HCT116 (cell line): ENCODE data around the gene NFIX. TPM values are rescaled to one million over a fixed set of nuclear protein-coding genes. Genes with fewer than 3 reads are reported as not detected.

Source experiments
- ATAC-seq: fragments of 200-7000 bp; cut with Tn5 transposase; 2 replicates; pipeline ENCODE4 v1.9.1; 2020; ENCODE audit warnings: mild to moderate bottlenecking, moderate library complexity
- BruUV-seq: library from RNA; stranded (reverse); fragments of 400-500 nt; replicated peaks from 2 replicates; lab custom pipeline; 2021; lab: Mats Ljungman, UMichigan
- CTCF ChIA-PET: fragments of 300-600 bp; sonication (Branson Sonifier 250); formaldehyde crosslinking; loops from one replicate; lab custom pipeline; 2021; ENCODE audit warnings: antibody characterized with exemption; lab: Charles Lee
- POLR2A ChIA-PET: fragments of 300-600, 350-600 bp; sonication (Branson Sonifier 250); formaldehyde crosslinking; loops from one replicate; lab custom pipeline; 2021; ENCODE audit warnings: antibody characterized with exemption; lab: Charles Lee
- RAD21 ChIA-PET, 2 experiments: fragments of 300-600 bp; sonication (Branson Sonifier 250); formaldehyde crosslinking; loops; one replicate each; lab custom pipeline; 2023; ENCODE audit warnings: low total read pairs in 2 of 2; ENCODE audit not compliant: uncharacterized antibody in 2 of 2, unreplicated experiment in 2 of 2, low non-redundant PET in 1 of 2; lab: Charles Lee
- DNase-seq: peaks from one replicate; pipeline ENCODE4 v3.0.0-alpha.2; 2010; ENCODE audit warnings: low read depth, low spot score
- H2AFZ ChIP-seq: fragments of 200-600 bp; shearing (Covaris generic), sonication (generic); 2 replicates; pipeline ENCODE4 v1.6.1; 2017; ENCODE audit warnings: low read depth, mixed run types, mixed read lengths, antibody characterized with exemption, low read length; ENCODE audit not compliant: poor library complexity, severe bottlenecking
- H3K27ac ChIP-seq: 2 replicates; pipeline ENCODE4 v1.5.1; 2012; ENCODE audit warnings: low read depth, low read length
- H3K27me3 ChIP-seq: fragments of 200-600 bp; sonication (generic); 2 replicates; pipeline ENCODE4 v1.6.1; 2016; ENCODE audit warnings: mixed run types, low read length, mixed read lengths; ENCODE audit not compliant: insufficient read depth
- H3K36me3 ChIP-seq, 2 experiments: fragments of 200-500 bp in 1 of 2; fragments of 200-600 bp in 1 of 2; sonication (Bioruptor generic) in 1 of 2; sonication (generic) in 1 of 2; 2 replicates each; pipeline versions ENCODE4 v1.5.1 to v1.6.1; 2014 to 2016; ENCODE audit warnings: low read length in 2 of 2, inconsistent platforms in 1 of 2, mixed read lengths in 1 of 2, mixed run types in 1 of 2; ENCODE audit not compliant: insufficient read depth in 2 of 2, control insufficient read depth in 1 of 2
- H3K4me1 ChIP-seq, 2 experiments: fragments of 200-600 bp in 1 of 2; sonication (generic) in 1 of 2; 2 replicates each; pipeline versions ENCODE4 v1.5.1 to v1.6.1; 2012 to 2017; ENCODE audit warnings: low read length in 2 of 2, inconsistent platforms in 1 of 2, mild to moderate bottlenecking in 1 of 2, mixed read lengths in 1 of 2, mixed run types in 1 of 2, moderate library complexity in 1 of 2; ENCODE audit not compliant: insufficient read depth in 2 of 2, control insufficient read depth in 1 of 2
- H3K4me2 ChIP-seq: fragments of 200-600 bp; sonication (generic); 2 replicates; pipeline ENCODE4 v1.6.1; 2017; ENCODE audit warnings: mixed run types, low read length, mixed read lengths
- H3K4me3 ChIP-seq, 2 experiments: fragments of 200-600 bp in 1 of 2; sonication (generic) in 1 of 2; replicated peaks in 1 of 2; 2 replicates each; pipeline ENCODE4 v1.5.1; 2011 to 2016; ENCODE audit warnings: low read length in 2 of 2, control low read depth in 1 of 2, low read depth in 1 of 2, mild to moderate bottlenecking in 1 of 2, mixed read lengths in 1 of 2, mixed run types in 1 of 2
- H3K79me2 ChIP-seq: fragments of 200-600 bp; sonication (generic); 2 replicates; pipeline ENCODE4 v1.6.1; 2017; ENCODE audit warnings: mild to moderate bottlenecking, mixed run types, low read length, moderate library complexity, mixed read lengths; ENCODE audit not compliant: insufficient read depth
- H3K9ac ChIP-seq: fragments of 200-600 bp; sonication (generic); 2 replicates; pipeline ENCODE4 v1.6.1; 2016; ENCODE audit warnings: low read length, mixed read lengths
- H3K9me2 ChIP-seq: fragments of 200-600 bp; sonication (generic), shearing (Covaris generic); 2 replicates; pipeline ENCODE4 v1.6.1; 2017; ENCODE audit warnings: mixed run types, mild to moderate bottlenecking, moderate library complexity; ENCODE audit not compliant: insufficient read depth
- H3K9me3 ChIP-seq, 2 experiments: fragments of 200-500 bp in 1 of 2; fragments of 200-600 bp in 1 of 2; sonication (Bioruptor generic) in 1 of 2; sonication (generic) in 1 of 2; 2 replicates each; pipeline ENCODE4 v1.6.1; 2014 to 2017; ENCODE audit warnings: low read length in 2 of 2, mixed read lengths in 2 of 2, inconsistent platforms in 1 of 2, low read depth in 1 of 2, mild to moderate bottlenecking in 1 of 2, mixed run types in 1 of 2, moderate library complexity in 1 of 2; ENCODE audit not compliant: control insufficient read depth in 1 of 2, insufficient read depth in 1 of 2
- H4K20me1 ChIP-seq: fragments of 200-600 bp; sonication (generic), shearing (Covaris generic); 2 replicates; pipeline ENCODE4 v1.6.1; 2017; ENCODE audit warnings: mixed run types, mild to moderate bottlenecking, moderate library complexity; ENCODE audit not compliant: insufficient read depth
- ATF3 ChIP-seq: IDR thresholded peaks from 2 replicates; pipeline ENCODE4 v1.6.1; 2012
- CBX3 ChIP-seq: IDR thresholded peaks from 2 replicates; pipeline ENCODE4 v1.6.1; 2012; ENCODE audit warnings: low read depth
- CEBPB ChIP-seq: IDR thresholded peaks from 2 replicates; pipeline ENCODE4 v1.6.1; 2012; ENCODE audit warnings: low read depth
- CTCF ChIP-seq, 3 experiments: fragments of 200-600 bp in 1 of 3; sonication (generic) in 1 of 3; IDR thresholded peaks in 2 of 3; conservative IDR thresholded peaks in 1 of 3; 2 replicates each; pipeline ENCODE4 v1.5.1; 2012 to 2017; ENCODE audit warnings: low read depth in 2 of 3, low read length in 2 of 3, antibody characterized with exemption in 1 of 3, borderline replicate concordance in 1 of 3, control low read depth in 1 of 3, mild to moderate bottlenecking in 1 of 3, mixed read lengths in 1 of 3, mixed run types in 1 of 3, moderate library complexity in 1 of 3; ENCODE audit not compliant: insufficient read depth in 1 of 3
- EZH2 ChIP-seq: fragments of 200-600 bp; sonication (generic); IDR thresholded peaks from 2 replicates; pipeline ENCODE4 v1.6.1; 2017; ENCODE audit warnings: antibody characterized with exemption, mixed run types
- FOSL1 ChIP-seq: IDR thresholded peaks from 2 replicates; pipeline ENCODE4 v1.6.1; 2012; ENCODE audit warnings: low read depth
- POLR2AphosphoS5 ChIP-seq: IDR thresholded peaks from 2 replicates; pipeline ENCODE4 v1.6.1; 2011; ENCODE audit warnings: mild to moderate bottlenecking, low read depth, low read length, moderate library complexity
- RAD21 ChIP-seq: IDR thresholded peaks from 2 replicates; pipeline ENCODE4 v1.6.1; 2012; ENCODE audit warnings: low read depth, mild to moderate bottlenecking
- REST ChIP-seq: IDR thresholded peaks from 2 replicates; pipeline ENCODE4 v1.6.1; 2012; ENCODE audit warnings: low read depth
- SRF ChIP-seq: IDR thresholded peaks from 2 replicates; pipeline ENCODE4 v1.6.1; 2012; ENCODE audit warnings: low read depth
- TCF7L2 ChIP-seq: IDR thresholded peaks from 2 replicates; pipeline ENCODE4 v1.7.0; 2011; ENCODE audit warnings: borderline replicate concordance, inconsistent platforms; ENCODE audit not compliant: insufficient read depth, insufficient read length; ENCODE audit errors: extremely low read depth
- ZFX ChIP-seq: fragments of 450-650 bp; IDR thresholded peaks from 2 replicates; pipeline ENCODE4 v1.6.1; 2017
- ZNF274 ChIP-seq: fragments of 200-500 bp; sonication (Bioruptor generic); IDR thresholded peaks from 2 replicates; pipeline ENCODE4 v1.6.1; 2014; ENCODE audit warnings: mild to moderate bottlenecking, low read depth, low read length, inconsistent platforms
- intact Hi-C: fragments of 100-400 bp; cut with micrococcal nuclease; formaldehyde crosslinking; loops from 2 replicates; pipeline ENCODE4 v1.10.0; 2022
- total RNA-seq: library from RNA; stranded (reverse); gene quantifications from one replicate; pipeline ENCODE4 v1.2.1, GENCODE V29; 2021; ENCODE audit not compliant: unreplicated experiment

Gene NFIX
- total RNA-seq, 1 experiment from 2014 or later, result 34.8 TPM

- Histone ChIP-seq H3K4me3 (no peak overlapping the region), H3K9me3 (no peaks in the 10 kb centered on the region), H3K4me2 (no peak overlapping the region), H3K36me3 (no peaks in the 10 kb centered on the region), H4K20me1 (no peaks in the 10 kb centered on the region), H3K9me2 (no peaks in the 10 kb centered on the region), H2AFZ (no peak overlapping the region), H3K4me1 (peaks cover 2 to 8% of the 10 kb centered on the region in 2 experiments; a peak in 3 of 4 replicates), H3K9ac (no peak overlapping the region)
- ATAC-seq (no peak), DNase-seq (no peak)
- BruUV-seq, result no TSS peak
- ChIA-PET CTCF (no interaction called here), RAD21 (interaction anchor here in 1 of 2 experiments (0.9 kb wide), 1 partner anchor 71 kb away, joined by 3 read pairs; no protein-coding TSS in a partner anchor), POLR2A (no interaction called here)
- intact Hi-C loops, result no loop called here
- no peak for TF ChIP-seq ATF3
- no peak for TF ChIP-seq ZNF274
- no peak for TF ChIP-seq POLR2AphosphoS5
- TF ChIP-seq CEBPB, result no peak
- TF ChIP-seq CBX3, result no peak
- no peak for TF ChIP-seq CTCF (IDR thresholded peaks at IDR 0.05 in 2 of 3, conservative IDR thresholded peaks at IDR 0.05 in 1 of 3; ENCODE audit: borderline replicate concordance in 1 of 3, insufficient read depth in 1 of 3, low read depth in 2 of 3, low read length in 2 of 3)
- TF ChIP-seq, all 23 proteins: peak for 0
- Histone ChIP-seq H3K27me3 (no peaks in the 10 kb centered on the region), H3K27ac (no peak overlapping the region), H3K79me2 (no peaks in the 10 kb centered on the region)
Measured at GRCh38 chr19:12991296-12991695, 4.0 kb upstream of the NFIX start.

GRCh38 chr19:12992729-12993128 lies 2.5 kb upstream of the NFIX start:
- Histone ChIP-seq H3K27me3 (no peaks in the 10 kb centered on the region), H3K4me3 (no peak overlapping the region), H2AFZ (no peak overlapping the region), H3K4me2 (no peak overlapping the region), H4K20me1 (no peaks in the 10 kb centered on the region), H3K9me2 (no peaks in the 10 kb centered on the region), H3K79me2 (peaks cover 12% of the 10 kb centered on the region; the same call in 1 of the 2 replicates), H3K27ac (no peak overlapping the region), H3K36me3 (no peaks in the 10 kb centered on the region), H3K9ac (no peak overlapping the region), H3K9me3 (no peaks in the 10 kb centered on the region), H3K4me1 (peaks cover 5 to 17% of the 10 kb centered on the region in 2 experiments; a peak in 3 of 4 replicates)
- no peak for DNase-seq
- RAD21 ChIA-PET, result no interaction called here
- no peak for ATAC-seq
- intact Hi-C loops, result no loop called here
- no TSS peak for BruUV-seq
- POLR2A ChIA-PET, result interaction anchor here (0.7 kb wide), 1 partner anchor 160 kb away, joined by 3 read pairs; no protein-coding TSS in a partner anchor
- CTCF ChIA-PET, result interaction anchor here (1.1 kb wide), 1 partner anchor 27 kb away, joined by 3 read pairs; no protein-coding TSS in a partner anchor
- TF ChIP-seq TCF7L2 (no peak), CBX3 (no peak), SRF (no peak), RAD21 (no peak), FOSL1 (no peak), ZFX (no peak), REST (no peak), EZH2 (no peak)
